Measurements from ENCODE around the gene IPO11. TPM values are rescaled to one million over a fixed set of nuclear protein-coding genes. Genes with fewer than 3 reads are reported as not detected.

Gene IPO11
- total RNA-seq, 1 experiment from 2014 or later: 38.9 TPM

GRCh38 chr5:62568800-62569432, 156.4 kb downstream of the IPO11 start:
- DNase-seq (ENCODE audit: low spot score): no peak

GRCh38 chr5:62569470-62569869, 156.9 kb downstream of the IPO11 start:
- DNase-seq (ENCODE audit: low spot score): no peak

- no peak for DNase-seq (ENCODE audit: low spot score)
Measured at GRCh38 chr5:62572918-62573514, 160.5 kb downstream of the IPO11 start.

GRCh38 chr5:62574599-62574998, 162.0 kb downstream of the IPO11 start:
- DNase-seq (ENCODE audit: low spot score): no peak

GRCh38 chr5:62575066-62575465, 162.5 kb downstream of the IPO11 start:
- DNase-seq (ENCODE audit: low spot score): no peak

- no peak for DNase-seq (ENCODE audit: low spot score)
Measured at GRCh38 chr5:62575489-62575888, 162.9 kb downstream of the IPO11 start.

- DNase-seq (ENCODE audit: low spot score): no peak
Measured at GRCh38 chr5:62576570-62577170, 164.1 kb downstream of the IPO11 start.

- DNase-seq (ENCODE audit: low spot score): no peak
Measured at GRCh38 chr5:62577488-62577887, 164.9 kb downstream of the IPO11 start.

GRCh38 chr5:62578540-62578939, 166.0 kb downstream of the IPO11 start, which contains the start of gene LRRC70:
Gene LRRC70, plus strand, starts transcription at chr5:62578819. Its CDS starts 620 bp downstream, at chr5:62579439.
- peak; percentile 7 for DNase-seq (ENCODE audit: low spot score)

- DNase-seq (ENCODE audit: low spot score): no peak
Measured at GRCh38 chr5:62579761-62580160, 167.2 kb downstream of the IPO11 start.

GRCh38 chr5:62581836-62582597, 169.5 kb downstream of the IPO11 start:
- peak; percentile 10 for DNase-seq (ENCODE audit: low spot score)

GRCh38 chr5:62584391-62584790, 171.8 kb downstream of the IPO11 start:
- DNase-seq (ENCODE audit: low spot score): no peak

- no peak for DNase-seq (ENCODE audit: low spot score)
Measured at GRCh38 chr5:62585306-62585705, 172.7 kb downstream of the IPO11 start.

- peak; percentile 17 for DNase-seq (ENCODE audit: low spot score)
Measured at GRCh38 chr5:62585751-62586150, 173.2 kb downstream of the IPO11 start.

- no peak for DNase-seq (ENCODE audit: low spot score)
Measured at GRCh38 chr5:62587737-62588136, 175.2 kb downstream of the IPO11 start.

GRCh38 chr5:62588668-62589067, 176.1 kb downstream of the IPO11 start:
- DNase-seq (ENCODE audit: low spot score): no peak

- DNase-seq (ENCODE audit: low spot score): no peak
Measured at GRCh38 chr5:62589504-62589903, 176.9 kb downstream of the IPO11 start.

GRCh38 chr5:62590387-62590786, 177.8 kb downstream of the IPO11 start:
- no peak for DNase-seq (ENCODE audit: low spot score)

- no peak for DNase-seq (ENCODE audit: low spot score)
Measured at GRCh38 chr5:62592558-62592957, 180.0 kb downstream of the IPO11 start.

- DNase-seq (ENCODE audit: low spot score): peak; percentile 13
Measured at GRCh38 chr5:62593331-62593730, 180.8 kb downstream of the IPO11 start.

GRCh38 chr5:62594364-62594984, 181.9 kb downstream of the IPO11 start:
- DNase-seq (ENCODE audit: low spot score): no peak

- DNase-seq (ENCODE audit: low spot score): no peak
Measured at GRCh38 chr5:62596096-62596495, 183.5 kb downstream of the IPO11 start.

Measured in A172 (cell line).